Lower leg skin (tissue), 4 donors: ENCODE results near the gene CCDC33. TPM values are rescaled to one million over a fixed set of nuclear protein-coding genes. Genes with fewer than 3 reads are reported as not detected.

Source experiments
- DNase-seq, 2 donors: peaks; one replicate each; pipeline ENCODE4 v3.0.0-alpha.2; 2019; ENCODE audit warnings: low spot score in 2 of 2
- H3K4me3 ChIP-seq: fragments of 200-600 bp; sonication (generic); 2 replicates; pipeline ENCODE4 v1.5.1; 2017; ENCODE audit warnings: mild to moderate bottlenecking, low read depth; ENCODE audit not compliant: poor library complexity, severe bottlenecking
- POLR2A ChIP-seq, 2 donors: fragments of 450-650 bp; IDR thresholded peaks; one replicate each; pipeline ENCODE4 v1.6.1; 2016 to 2017; ENCODE audit warnings: antibody characterized with exemption in 2 of 2, mild to moderate bottlenecking in 1 of 2, moderate library complexity in 1 of 2
- WGBS, 2 donors: methylation state at CpG; one replicate each; pipeline ENCODE4 v1.1.5; 2018; 5-methylcytosine and 5-hydroxymethylcytosine counted together
- intact Hi-C: fragments of 100-400 bp; cut with DNase I; formaldehyde crosslinking; loops from one replicate; pipeline ENCODE4 v1.15.0; 2023; ENCODE audit warnings: low total_unique reads
- total RNA-seq, 4 donors: library from RNA; depleted of rRNA; stranded (reverse); fragments of >200 nt; gene quantifications; one replicate each; pipeline ENCODE4 v1.1.0, GENCODE V29; 2016
- TF ChIP-seq, protein P1 (sequence below), 3 donors: fragments of 450-650 bp; IDR thresholded peaks; one replicate each; pipeline ENCODE4 v1.5.1; 2016; ENCODE audit warnings: antibody characterized with exemption in 3 of 3, mild to moderate bottlenecking in 3 of 3, moderate library complexity in 2 of 3

Gene CCDC33
- total RNA-seq, 4 donors from 2014 or later = not detected

DNA sequence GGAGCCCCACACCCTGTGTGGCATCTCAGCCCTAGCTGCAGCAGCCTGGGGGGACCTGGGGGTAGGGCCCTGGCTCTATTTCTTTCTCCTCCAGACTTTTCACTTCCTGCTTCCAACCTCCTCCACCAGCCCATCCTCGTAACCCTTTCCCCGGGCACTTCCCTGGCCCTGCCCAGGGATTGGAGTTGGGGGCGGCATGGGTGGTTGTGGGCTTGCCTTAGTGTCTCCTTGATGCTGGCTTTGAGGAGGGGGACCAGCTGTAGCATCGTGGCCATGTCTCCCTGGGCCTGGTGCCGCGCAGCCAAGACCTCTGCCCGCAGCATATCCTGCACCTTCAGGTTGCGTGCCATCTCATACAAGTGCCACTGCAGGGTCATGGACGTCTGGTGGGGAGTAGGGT, 103.2 kb downstream of the CCDC33 start:
- no peak overlapping the region for H3K4me3 ChIP-seq
- 91 to 93% methylated on average over 9 of the region's 9 CpGs for WGBS, 2 donors
- intact Hi-C loops = no loop called here
- no peak for DNase-seq
- TF ChIP-seq, protein P1, sequence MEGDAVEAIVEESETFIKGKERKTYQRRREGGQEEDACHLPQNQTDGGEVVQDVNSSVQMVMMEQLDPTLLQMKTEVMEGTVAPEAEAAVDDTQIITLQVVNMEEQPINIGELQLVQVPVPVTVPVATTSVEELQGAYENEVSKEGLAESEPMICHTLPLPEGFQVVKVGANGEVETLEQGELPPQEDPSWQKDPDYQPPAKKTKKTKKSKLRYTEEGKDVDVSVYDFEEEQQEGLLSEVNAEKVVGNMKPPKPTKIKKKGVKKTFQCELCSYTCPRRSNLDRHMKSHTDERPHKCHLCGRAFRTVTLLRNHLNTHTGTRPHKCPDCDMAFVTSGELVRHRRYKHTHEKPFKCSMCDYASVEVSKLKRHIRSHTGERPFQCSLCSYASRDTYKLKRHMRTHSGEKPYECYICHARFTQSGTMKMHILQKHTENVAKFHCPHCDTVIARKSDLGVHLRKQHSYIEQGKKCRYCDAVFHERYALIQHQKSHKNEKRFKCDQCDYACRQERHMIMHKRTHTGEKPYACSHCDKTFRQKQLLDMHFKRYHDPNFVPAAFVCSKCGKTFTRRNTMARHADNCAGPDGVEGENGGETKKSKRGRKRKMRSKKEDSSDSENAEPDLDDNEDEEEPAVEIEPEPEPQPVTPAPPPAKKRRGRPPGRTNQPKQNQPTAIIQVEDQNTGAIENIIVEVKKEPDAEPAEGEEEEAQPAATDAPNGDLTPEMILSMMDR (IDR thresholded peaks at IDR 0.05) = no peak
- TF ChIP-seq POLR2A (IDR thresholded peaks at IDR 0.05) = no peak

DNA sequence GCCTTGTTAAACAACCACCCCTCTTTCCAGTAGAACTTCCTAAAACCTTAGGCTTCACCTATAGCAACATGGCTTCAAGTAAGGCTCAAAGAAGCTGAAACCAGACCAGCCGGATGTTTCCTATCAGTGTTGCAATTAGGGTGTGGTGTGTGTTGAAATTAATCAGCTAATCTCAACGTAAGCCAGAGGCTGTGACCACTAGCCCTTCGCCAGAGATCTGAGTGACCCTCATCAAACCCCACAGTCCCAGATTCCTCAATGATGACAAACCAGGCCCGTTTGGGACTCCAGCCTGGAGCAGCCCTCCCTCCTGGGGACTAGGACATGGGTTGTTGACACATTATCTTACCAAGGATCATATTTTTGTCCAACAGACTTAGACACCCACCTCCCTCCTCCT, 104.0 kb downstream of the CCDC33 start:
- intact Hi-C loops = no loop called here
- peak in 1 of 2 donors; percentile 50 for DNase-seq
- H3K4me3 ChIP-seq = no peak overlapping the region
- TF ChIP-seq, protein P1 (IDR thresholded peaks at IDR 0.05) = no peak
- TF ChIP-seq POLR2A (IDR thresholded peaks at IDR 0.05) = no peak
- 22 to 36% methylated on average over 4 of the region's 4 CpGs for WGBS, 2 donors

DNA sequence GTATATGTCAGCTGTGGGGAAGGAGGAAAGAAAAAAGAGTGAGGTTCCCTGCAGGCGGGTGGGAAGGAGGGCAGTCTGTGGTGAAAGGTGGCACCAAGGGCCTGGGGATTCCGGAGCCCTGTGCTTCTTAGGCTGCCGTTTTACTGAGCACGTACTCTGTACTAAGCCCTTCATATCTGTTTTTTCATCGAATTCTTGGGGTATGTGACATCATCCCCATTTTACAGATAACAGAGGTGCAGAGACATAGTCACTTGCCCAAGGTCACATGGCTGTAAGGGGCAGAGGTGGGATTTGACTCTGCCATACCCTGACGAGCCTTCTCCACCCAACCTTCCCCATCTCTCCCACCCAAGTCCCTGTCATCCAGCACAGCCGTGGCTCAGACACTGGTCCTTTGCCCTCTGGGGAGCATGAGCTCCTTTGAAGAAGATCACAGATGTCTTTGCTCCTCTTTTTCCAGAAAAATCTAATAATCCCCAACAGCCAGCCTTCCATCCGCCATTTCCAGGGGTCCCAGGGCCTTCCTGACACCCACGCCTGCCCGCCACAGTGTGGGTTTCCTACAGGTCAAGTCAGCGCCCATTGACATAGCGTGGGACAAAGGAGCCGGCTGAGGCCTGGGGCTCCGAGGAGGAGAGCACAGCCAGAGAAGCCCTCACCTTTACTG, 107.1 kb downstream of the CCDC33 start:
- TF ChIP-seq, protein P1 (IDR thresholded peaks at IDR 0.05) = no peak
- no peak for TF ChIP-seq POLR2A (IDR thresholded peaks at IDR 0.05)

DNA sequence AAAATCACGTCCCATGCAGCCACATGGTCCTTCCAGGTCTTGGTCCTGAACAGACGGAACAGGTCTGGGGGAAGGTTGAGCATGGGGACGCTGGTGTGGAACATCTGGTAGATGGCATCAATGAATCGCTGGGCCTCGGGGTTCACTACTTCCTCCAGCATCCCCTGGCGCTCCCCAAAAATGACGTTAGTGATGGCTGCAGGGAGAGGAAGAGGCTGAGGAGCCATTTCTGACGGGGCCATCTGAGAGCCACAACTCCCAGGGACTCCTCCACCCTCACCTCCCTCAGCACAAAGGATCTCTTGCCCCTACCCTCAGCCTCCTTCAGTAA, 107.6 kb downstream of the CCDC33 start:
- no peak for DNase-seq
- intact Hi-C loops = no loop called here
- TF ChIP-seq POLR2A (IDR thresholded peaks at IDR 0.05) = no peak
- TF ChIP-seq, protein P1 (IDR thresholded peaks at IDR 0.05) = no peak
- 89 to 92% methylated on average over 8 of the region's 8 CpGs for WGBS, 2 donors
- H3K4me3 ChIP-seq = no peak overlapping the region

More for the DNA sequence above, 107.1 kb downstream of the CCDC33 start:
- no peak for DNase-seq
- H3K4me3 ChIP-seq = no peak overlapping the region
- 91 to 93% methylated on average over 14 of the region's 14 CpGs for WGBS, 2 donors
- intact Hi-C loops = no loop called here

DNA sequence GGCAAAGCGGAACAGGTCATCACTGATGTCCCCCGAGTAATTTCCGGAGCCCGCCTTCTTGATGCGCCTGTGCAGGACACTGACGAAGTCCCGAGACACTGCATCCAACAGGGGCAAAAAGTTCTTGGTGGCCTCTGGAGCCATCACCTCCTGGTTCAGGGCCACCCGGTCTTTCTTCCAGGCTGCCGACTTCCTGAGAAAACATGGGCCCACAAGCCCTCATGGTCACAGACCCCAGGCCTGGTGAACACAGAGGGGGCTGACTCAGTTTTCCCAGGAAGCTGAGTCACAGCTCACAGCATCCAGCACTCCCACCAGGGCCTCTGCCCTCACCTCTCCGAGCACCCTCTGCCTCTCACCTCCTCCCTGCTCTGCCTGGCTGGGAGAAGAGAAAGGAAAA, 108.9 kb downstream of the CCDC33 start:
- DNase-seq = no peak
- TF ChIP-seq POLR2A (IDR thresholded peaks at IDR 0.05) = no peak
- TF ChIP-seq, protein P1 (IDR thresholded peaks at IDR 0.05) = no peak
- 92 to 93% methylated on average over 6 to 10 of the region's 10 CpGs for WGBS, 2 donors
- H3K4me3 ChIP-seq = no peak overlapping the region
- intact Hi-C loops = no loop called here

DNA sequence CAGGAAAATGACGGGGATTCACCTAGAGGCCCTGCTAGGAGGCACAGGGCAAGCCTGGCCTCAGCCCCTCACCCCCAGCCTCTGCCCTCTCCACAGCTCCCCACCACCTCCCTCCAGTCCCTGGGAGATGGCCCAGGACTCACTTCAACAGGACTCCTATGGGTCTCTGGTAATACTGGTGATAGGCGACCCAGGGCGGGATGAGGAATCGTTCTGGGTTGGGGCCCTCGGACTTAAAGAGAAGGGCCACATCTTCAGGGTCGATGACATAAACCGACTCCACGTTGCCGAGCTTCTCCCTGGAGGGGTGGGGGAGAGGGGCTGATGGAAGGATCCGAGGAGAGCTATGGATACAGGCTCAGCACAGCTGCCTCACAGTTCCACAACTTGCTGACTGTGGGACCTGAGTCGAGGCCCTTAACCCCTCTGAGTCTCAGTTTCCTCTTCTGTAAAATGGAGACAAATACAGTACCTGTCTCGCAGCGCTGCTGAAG, 111.7 kb downstream of the CCDC33 start:
- no peak for TF ChIP-seq POLR2A (IDR thresholded peaks at IDR 0.05)
- TF ChIP-seq, protein P1 (IDR thresholded peaks at IDR 0.05) = no peak
- WGBS, 2 donors = 86 to 94% methylated on average over 13 of the region's 13 CpGs
- no peak for DNase-seq
- intact Hi-C loops = no loop called here
- H3K4me3 ChIP-seq = no peak overlapping the region
